MM.1S (cell line): ENCODE measurements around the gene DDIT4.

Experiments
- CTCF ChIP-seq: fragments of 300-600 bp; sonication (generic); IDR thresholded peaks from 2 replicates; pipeline ENCODE4 v1.5.1; 2016; ENCODE audit warnings: antibody characterized with exemption, low read length, mixed read lengths
- EZH2 ChIP-seq: fragments of 300-600 bp; sonication (generic); optimal IDR thresholded peaks from 2 replicates; pipeline ENCODE3; 2017; ENCODE audit warnings: low read depth, mild to moderate bottlenecking, antibody characterized with exemption, low read length, mixed read lengths
- EZH2phosphoT487 ChIP-seq: fragments of 300-600 bp; sonication (generic); IDR thresholded peaks from 2 replicates; pipeline ENCODE4 v1.6.1; 2018; ENCODE audit warnings: antibody characterized with exemption, low read length

DNA sequence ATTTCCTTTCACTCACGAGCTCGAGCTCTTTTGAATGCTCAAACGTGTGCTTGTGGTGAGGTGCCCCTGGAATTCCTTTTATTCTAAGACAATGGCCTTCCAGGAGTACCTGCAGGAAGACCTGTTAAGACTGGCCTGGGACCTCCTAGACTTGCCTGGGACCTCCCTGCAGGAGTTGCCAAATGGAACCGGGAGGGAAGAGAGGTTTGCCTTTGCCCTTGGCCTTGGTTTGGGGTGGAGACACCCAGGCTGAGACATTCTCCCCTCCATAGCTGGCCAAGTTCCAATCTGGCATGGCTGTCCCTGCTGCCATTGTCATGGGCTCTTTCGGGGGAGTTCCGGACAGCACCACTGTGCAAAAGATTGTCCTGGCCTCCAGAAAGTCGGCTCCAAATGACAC, 41.3 kb downstream of the DDIT4 start:
- no peak for TF ChIP-seq CTCF
- no peak for TF ChIP-seq EZH2phosphoT487
- no peak for TF ChIP-seq EZH2
